Esophagus muscularis mucosa (tissue), 4 donors: ENCODE data around the gene USP51.
"Not testable (repeated sequence)": the region's sequence is repeated elsewhere in the genome, so short reads cannot be mapped to it uniquely, and the experiment has no call there.

Experiments
- EP300 ChIP-seq: sonication (generic); formaldehyde crosslinking; IDR thresholded peaks from one replicate; pipeline ENCODE4 v1.6.1; 2017; ENCODE audit warnings: antibody characterized with exemption
- POLR2A ChIP-seq: fragments of 450-650 bp; IDR thresholded peaks from one replicate; pipeline ENCODE4 v1.6.1; 2017; ENCODE audit warnings: antibody characterized with exemption, moderate library complexity, mild to moderate bottlenecking, low read depth
- POLR2AphosphoS5 ChIP-seq, 2 donors: sonication (generic); formaldehyde crosslinking; IDR thresholded peaks; one replicate each; pipeline ENCODE4 v1.6.1; 2017; ENCODE audit warnings: antibody characterized with exemption in 2 of 2
- TF ChIP-seq, protein P1 (sequence below), 3 experiments: fragments of 200-600 bp in 2 of 3; fragments of 450-650 bp in 1 of 3; sonication (generic) in 2 of 3; IDR thresholded peaks; one replicate each; pipeline ENCODE4 v1.5.1; 2017 to 2019; ENCODE audit warnings: antibody characterized with exemption in 3 of 3, mild to moderate bottlenecking in 2 of 3, moderate library complexity in 1 of 3

DNA sequence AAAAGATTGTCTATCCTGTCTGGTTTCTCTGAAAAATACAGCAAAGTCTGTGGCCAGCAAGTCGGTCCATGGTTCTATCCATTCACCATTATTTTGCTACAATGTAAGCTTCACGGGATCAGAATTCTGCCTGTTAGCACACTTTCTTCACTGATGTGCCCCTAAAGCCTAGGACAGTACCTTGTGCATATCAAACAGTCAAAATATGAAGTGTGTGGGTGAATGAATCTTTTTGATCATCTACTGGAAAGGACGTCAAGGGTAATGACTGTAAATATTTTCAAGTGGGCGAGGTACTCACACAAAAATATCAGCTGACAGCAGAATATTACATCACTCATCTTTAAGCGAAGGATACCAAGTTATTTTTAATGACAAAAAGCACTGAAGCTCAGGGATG, 24.5 kb downstream of the USP51 start:
- TF ChIP-seq, protein P1, sequence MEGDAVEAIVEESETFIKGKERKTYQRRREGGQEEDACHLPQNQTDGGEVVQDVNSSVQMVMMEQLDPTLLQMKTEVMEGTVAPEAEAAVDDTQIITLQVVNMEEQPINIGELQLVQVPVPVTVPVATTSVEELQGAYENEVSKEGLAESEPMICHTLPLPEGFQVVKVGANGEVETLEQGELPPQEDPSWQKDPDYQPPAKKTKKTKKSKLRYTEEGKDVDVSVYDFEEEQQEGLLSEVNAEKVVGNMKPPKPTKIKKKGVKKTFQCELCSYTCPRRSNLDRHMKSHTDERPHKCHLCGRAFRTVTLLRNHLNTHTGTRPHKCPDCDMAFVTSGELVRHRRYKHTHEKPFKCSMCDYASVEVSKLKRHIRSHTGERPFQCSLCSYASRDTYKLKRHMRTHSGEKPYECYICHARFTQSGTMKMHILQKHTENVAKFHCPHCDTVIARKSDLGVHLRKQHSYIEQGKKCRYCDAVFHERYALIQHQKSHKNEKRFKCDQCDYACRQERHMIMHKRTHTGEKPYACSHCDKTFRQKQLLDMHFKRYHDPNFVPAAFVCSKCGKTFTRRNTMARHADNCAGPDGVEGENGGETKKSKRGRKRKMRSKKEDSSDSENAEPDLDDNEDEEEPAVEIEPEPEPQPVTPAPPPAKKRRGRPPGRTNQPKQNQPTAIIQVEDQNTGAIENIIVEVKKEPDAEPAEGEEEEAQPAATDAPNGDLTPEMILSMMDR (IDR thresholded peaks at IDR 0.05) = not testable (repeated sequence)
- not testable (repeated sequence) for TF ChIP-seq POLR2A; POLR2AphosphoS5 (IDR thresholded peaks at IDR 0.05); EP300
